ENCODE data around the gene SPRR5. TPM values are rescaled to one million over a fixed set of nuclear protein-coding genes. Genes with fewer than 3 reads are reported as not detected.

The SPRR5 gene
- total and polyA plus RNA-seq, 12 donors = not detected

- Histone ChIP-seq H3K4me3 (no peak overlapping the region), H3K27ac (no peak overlapping the region), H3K27me3 (peaks cover 0 to 4% (median 0%) of the 10 kb centered on the region in 7 donors), H3K36me3 (no peaks in the 10 kb centered on the region), H3K4me1 (no peaks in the 10 kb centered on the region), H3K9me3 (peaks cover 0 to 10% (median 0%) of the 10 kb centered on the region in 11 donors)
- no peak for TF ChIP-seq CTCF (IDR thresholded peaks at IDR 0.05)
- intact Hi-C loops (cut with DNase I) = no loop called here
- ATAC-seq = no peak
- DNase-seq = no peak
Observed at GRCh38 chr1:152919071-152919470, 27.9 kb upstream of the SPRR5 start.

- Histone ChIP-seq H3K27ac (no peak overlapping the region), H3K4me1 (no peaks in the 10 kb centered on the region), H3K4me3 (no peak overlapping the region), H3K27me3 (peaks cover 0 to 7% (median 0%) of the 10 kb centered on the region in 7 donors), H3K36me3 (no peaks in the 10 kb centered on the region), H3K9me3 (peaks cover 0 to 11% (median 0%) of the 10 kb centered on the region in 11 donors)
- intact Hi-C loops (cut with DNase I) = no loop called here
- DNase-seq = no peak
- ATAC-seq = no peak
- 52 to 54% methylated on average over 2 of the region's 2 CpGs for WGBS, 2 donors
- TF ChIP-seq CTCF (IDR thresholded peaks at IDR 0.05) = no peak
Observed at GRCh38 chr1:152924191-152924590, 22.8 kb upstream of the SPRR5 start.

- Histone ChIP-seq H3K4me3 (no peak overlapping the region), H3K9me3 (peaks cover 0 to 8% (median 0%) of the 10 kb centered on the region in 11 donors), H3K27ac (no peak overlapping the region), H3K27me3 (peaks cover 0 to 7% (median 0%) of the 10 kb centered on the region in 7 donors), H3K36me3 (no peaks in the 10 kb centered on the region), H3K4me1 (no peaks in the 10 kb centered on the region)
- ATAC-seq = no peak
- DNase-seq = no peak
- intact Hi-C loops (cut with DNase I) = no loop called here
- no peak for TF ChIP-seq CTCF (IDR thresholded peaks at IDR 0.05)
- WGBS, 2 donors = 54 to 75% methylated on average over 3 of the region's 3 CpGs
Observed at GRCh38 chr1:152926091-152926490, 20.9 kb upstream of the SPRR5 start.

- Histone ChIP-seq H3K27ac (no peak overlapping the region), H3K27me3 (peaks cover 0 to 7% (median 0%) of the 10 kb centered on the region in 7 donors), H3K9me3 (peaks cover 0 to 8% (median 0%) of the 10 kb centered on the region in 11 donors), H3K4me3 (no peak overlapping the region), H3K36me3 (no peaks in the 10 kb centered on the region), H3K4me1 (no peaks in the 10 kb centered on the region)
- DNase-seq (no peak), ATAC-seq (no peak)
- intact Hi-C loops (cut with DNase I) = no loop called here
- TF ChIP-seq CTCF (IDR thresholded peaks at IDR 0.05) = no peak
- WGBS, 2 donors = 88 to 90% methylated on average over 3 of the region's 3 CpGs
Observed at GRCh38 chr1:152928671-152929070, 18.3 kb upstream of the SPRR5 start.
